HL-60/S4 (cell line): ENCODE measurements around the gene IFNAR2.

Experiments used
- in situ Hi-C: fragments of 300-500 bp; cut with MboI; formaldehyde crosslinking; loops from 2 replicates; pipeline ENCODE4 v1.14.3; 2022; ENCODE audit warnings: low sequenced_read_pairs

Gene IFNAR2

GRCh38 chr21:33229784-33230544 is at the start of gene IFNAR2:
Gene IFNAR2 (plus strand): TSS chr21:33229938. CDS start chr21:33241923, 11,985 bp downstream.
- in situ Hi-C loops: no loop called here

DNA sequence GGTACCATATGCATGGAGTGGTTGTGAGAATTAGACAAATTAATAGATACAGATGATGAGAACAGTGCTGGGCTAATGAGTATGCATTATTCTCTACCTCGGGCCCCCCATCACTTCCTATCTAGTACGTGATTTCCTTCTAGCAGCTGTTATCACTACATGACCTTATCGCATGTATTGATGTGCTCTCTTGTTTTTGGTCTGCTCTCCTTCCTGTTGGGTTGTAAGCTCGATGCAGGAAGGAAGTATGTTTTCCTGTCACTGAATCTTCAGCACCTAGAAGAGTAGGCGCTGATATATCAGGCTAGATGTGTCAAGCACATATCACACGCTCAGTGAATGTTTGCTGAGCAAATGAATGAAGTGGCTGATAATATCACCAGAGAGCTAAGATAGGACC is 43.9 kb upstream of the IFNAR2 start:
- in situ Hi-C loops: loop anchor here (25.0 kb wide), 2 partner anchors 524 to 774 kb away; partner anchors contain the start of gene EVA1C

DNA sequence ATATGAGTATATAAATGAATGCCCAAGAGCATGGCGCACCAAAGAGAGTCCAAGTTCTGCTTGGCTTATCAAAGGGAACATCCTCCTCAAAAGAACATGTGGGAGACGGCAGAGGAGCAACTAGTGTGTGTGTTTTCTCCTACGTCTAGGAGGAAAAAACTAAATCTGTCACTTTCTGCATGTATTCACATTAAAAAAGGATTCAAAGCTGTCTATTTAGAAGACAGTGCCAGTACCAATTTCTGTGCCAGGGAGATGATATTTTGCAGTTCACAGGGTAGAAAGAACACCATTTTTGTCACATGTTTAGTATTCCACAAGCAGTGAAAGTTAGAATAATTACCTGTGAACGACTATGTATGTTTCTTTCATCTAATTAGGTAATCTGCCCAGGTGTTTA is 42.5 kb upstream of the IFNAR2 start:
- in situ Hi-C loops: loop anchor here (25.0 kb wide), 2 partner anchors 525 to 775 kb away; partner anchors contain the start of gene EVA1C

DNA sequence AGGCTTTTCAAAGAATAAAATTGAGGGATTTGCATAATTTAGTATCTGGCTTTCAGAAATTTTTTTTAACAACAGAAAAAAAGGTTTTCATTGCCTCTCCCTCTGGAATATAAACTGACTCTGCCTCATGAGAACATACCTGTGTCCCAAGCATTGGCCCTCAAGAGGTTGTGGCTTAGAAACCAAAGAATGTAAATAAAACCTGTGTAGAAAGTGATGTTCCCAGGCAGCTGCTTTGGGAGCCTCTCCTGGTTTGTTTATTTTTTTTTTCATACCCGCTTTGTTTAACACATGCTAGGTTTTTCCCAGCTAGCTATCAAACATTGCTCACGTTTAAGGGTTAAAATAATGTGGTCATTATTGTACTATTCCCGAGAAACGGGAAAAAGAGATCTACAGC is 40.5 kb upstream of the IFNAR2 start:
- in situ Hi-C loops: loop anchor here (25.0 kb wide), 2 partner anchors 527 to 777 kb away; partner anchors contain the start of gene EVA1C

DNA sequence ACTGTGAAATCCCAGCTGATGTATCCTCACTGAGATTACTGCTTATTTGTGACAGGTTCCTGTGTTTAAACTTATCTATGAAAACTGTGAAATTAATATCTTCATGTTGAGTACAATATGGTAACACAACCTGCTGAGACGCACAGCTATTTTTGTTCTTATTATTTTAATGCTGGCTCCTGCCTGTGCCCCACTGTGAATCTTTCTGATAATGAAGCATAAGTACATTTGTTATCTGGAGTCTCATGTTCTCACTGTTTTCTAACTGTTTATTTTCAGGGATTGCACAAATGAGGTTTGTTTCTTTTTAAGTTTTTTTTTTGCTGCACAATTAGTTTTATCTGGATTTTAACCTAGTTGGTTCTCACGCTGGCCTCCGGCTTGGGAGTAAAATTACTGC is 39.9 kb upstream of the IFNAR2 start:
- in situ Hi-C loops: loop anchor here (10.0 to 25.0 kb wide), 3 partner anchors 355 to 778 kb away; partner anchors contain the start of gene EVA1C

DNA sequence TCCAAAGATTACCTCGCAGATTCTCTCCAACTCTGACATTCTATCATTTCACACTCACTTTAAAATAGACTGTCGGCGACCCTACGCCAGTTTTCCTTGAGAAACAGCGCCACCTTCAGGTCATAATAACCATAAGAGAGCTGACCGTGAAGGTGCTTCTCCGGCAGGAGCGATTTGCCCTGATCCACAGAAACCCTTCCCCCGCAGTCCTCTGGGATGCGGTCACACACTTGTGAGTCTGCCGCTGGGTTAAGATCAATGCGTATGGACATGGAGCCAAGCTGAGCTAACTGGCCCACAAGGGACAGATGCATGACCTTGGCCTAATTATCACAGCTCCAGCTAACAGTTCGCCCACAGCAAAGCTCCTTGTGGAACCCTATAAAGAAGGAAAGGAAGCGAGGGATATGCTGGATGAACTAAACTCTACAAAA is 32.8 kb upstream of the IFNAR2 start:
- in situ Hi-C loops: loop anchor here (5.0 to 25.0 kb wide), 4 partner anchors 245 to 785 kb away; partner anchors contain the start of gene EVA1C

DNA sequence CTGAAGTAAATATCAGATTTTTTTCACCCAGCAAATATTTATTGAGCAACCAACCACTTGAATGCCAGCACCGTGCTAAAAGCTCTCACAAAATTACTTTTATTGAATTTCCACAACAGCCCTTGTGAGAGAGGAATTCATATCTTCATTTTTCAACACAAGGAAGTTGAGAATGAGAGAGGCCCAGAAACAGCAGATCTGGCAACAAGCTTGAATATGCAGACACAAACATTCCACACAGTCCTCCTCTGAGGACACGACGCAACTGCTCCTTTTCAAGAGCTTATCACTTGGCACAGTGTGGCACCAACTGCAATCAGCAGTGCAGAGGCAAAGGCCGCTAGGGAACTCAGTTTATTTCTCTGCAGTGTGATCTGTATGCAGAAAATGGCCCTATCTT is 32.2 kb upstream of the IFNAR2 start:
- in situ Hi-C loops: loop anchor here (5.0 to 25.0 kb wide), 4 partner anchors 245 to 785 kb away; partner anchors contain the start of gene EVA1C

- in situ Hi-C loops: loop anchor here (5.0 to 25.0 kb wide), 4 partner anchors 244 to 786 kb away; partner anchors contain the start of gene EVA1C
Measured at GRCh38 chr21:33198346-33199099, 31.2 kb upstream of the IFNAR2 start.

DNA sequence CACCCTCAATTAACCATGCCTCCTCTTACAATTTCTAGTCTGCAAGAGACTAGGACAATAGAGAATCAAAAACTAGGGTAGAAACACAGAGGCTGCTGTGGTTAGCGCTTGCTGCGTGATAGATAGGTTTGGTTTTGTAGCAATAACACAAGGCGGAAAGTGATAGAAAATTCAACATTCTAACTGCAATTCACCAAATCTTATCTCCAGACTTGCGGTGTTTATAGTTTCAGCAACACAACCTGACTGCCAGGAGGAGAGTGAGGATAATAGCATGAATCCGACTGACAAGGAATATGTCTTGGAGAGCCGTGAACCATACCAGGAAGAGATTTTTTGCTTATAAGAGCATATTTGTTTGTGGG is 30.7 kb upstream of the IFNAR2 start:
- in situ Hi-C loops: loop anchor here (5.0 to 25.0 kb wide), 4 partner anchors 243 to 787 kb away; partner anchors contain the start of gene EVA1C

DNA sequence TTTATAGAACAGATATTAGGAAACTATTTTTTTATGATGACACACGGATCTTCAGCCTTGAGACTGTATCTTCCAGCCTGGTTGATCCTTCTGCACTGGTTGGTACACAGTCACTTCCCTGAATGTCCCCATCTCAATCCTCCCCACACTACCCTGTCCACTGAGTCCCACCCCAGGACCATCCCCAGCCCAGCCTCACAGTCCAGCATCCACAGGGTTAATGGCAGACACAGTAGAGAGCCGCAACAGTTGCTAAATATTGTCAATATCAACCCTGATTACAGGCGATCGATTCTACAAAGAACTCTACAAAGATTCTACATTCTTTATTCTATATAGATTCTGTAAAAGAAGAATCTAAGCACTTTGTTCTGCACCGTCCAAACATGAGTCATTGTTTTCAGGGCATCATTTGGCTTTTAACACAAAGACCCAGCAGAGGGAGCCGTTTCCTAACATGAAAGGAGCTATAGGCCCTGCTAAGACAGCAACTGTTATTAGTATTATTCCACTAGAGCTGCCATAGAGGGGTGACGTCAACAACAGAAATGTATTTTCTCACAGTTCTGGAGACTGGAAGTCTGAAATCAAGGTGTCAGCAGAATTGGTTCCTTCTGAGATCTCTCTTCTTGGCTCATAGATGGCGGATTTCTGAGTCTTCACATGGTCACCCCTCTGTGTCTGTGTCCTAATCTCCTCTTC is 30.1 kb upstream of the IFNAR2 start:
- in situ Hi-C loops: loop anchor here (5.0 to 25.0 kb wide), 4 partner anchors 243 to 787 kb away; partner anchors contain the start of gene EVA1C

DNA sequence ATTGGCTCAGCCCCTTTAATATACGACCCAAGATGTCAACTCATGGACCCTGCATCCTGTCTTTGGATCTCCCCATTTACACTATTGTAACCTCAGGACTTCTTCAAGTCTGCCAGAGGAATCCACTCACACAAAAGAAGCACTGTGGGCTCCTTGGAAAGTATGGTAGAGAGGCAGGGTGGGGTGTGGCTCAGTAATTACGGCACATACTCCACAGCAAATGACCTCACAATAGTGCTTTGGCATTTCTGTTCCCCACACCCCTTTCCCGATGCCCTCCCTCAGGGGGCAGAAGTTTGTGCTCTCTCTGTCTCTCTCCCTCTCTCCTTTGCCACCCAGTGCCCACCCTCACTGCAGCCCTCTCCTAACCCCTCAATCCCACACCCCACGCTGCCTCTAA is 27.8 kb upstream of the IFNAR2 start:
- in situ Hi-C loops: no loop called here

- in situ Hi-C loops: no loop called here
Measured at GRCh38 chr21:33202464-33203363, 27.0 kb upstream of the IFNAR2 start.

DNA sequence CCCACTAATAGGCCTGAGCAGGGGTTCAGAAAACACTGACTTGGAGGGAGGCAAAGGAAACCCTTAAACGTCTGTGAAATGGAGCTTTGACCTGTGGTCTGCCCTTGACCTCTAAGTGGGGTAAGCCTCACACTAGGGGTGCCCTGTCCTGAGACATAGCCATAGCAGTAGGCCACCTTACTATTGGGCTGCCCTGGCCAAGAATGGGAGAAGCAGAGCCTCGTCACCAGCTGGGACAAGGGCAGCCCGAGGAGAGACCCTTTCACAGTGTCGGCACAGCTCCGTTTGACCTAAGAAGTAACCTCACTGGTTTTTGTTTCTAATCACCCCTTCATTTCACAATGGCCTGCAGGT is 26.4 kb upstream of the IFNAR2 start:
- in situ Hi-C loops: no loop called here

GRCh38 chr21:33205476-33205875 is 24.3 kb upstream of the IFNAR2 start:
- in situ Hi-C loops: no loop called here

DNA sequence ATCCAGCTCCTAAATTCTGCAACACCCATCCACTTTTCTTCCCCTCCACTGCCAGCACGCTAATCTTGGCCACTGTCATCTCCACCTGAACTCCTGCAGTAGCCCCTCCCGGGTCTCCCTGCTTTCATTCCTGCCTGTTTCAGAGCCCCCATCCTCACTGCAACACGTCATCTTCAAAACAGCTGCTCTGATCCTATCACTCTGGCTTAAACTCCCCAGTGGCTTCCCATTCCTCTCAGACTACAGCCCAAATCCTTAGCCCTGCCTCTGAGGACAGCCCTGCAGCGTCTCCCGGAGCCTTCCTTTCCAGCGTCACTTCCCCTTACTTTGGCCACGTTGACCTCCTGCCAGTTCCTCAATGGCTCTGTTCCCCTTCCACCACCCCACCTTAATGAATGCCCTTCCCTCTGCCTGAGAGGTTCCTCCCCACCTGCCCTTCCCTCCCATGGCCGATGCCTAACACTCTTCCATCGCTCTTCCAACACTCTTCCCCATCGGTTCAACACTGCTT is 22.9 kb upstream of the IFNAR2 start:
- in situ Hi-C loops: no loop called here

GRCh38 chr21:33207449-33208149 is 22.1 kb upstream of the IFNAR2 start:
- in situ Hi-C loops: no loop called here

DNA sequence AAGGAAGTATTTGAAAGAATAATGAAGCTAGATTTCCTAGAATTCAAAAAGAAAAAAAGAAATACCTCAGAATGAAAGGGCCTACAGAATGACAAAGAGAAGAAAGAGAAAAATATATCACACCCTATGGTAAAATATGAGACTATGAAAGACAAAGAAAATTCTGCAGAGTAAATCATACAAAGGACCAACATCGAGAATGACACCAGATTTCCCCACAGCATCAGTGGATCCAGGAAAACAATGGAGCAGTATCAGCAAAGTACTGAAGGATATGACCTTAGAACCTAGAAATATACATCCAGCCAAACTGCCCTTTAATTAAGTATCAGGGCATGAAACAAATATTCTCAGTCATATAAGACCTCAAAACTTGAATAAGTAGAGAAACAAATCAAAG is 21.2 kb upstream of the IFNAR2 start:
- in situ Hi-C loops: no loop called here

DNA sequence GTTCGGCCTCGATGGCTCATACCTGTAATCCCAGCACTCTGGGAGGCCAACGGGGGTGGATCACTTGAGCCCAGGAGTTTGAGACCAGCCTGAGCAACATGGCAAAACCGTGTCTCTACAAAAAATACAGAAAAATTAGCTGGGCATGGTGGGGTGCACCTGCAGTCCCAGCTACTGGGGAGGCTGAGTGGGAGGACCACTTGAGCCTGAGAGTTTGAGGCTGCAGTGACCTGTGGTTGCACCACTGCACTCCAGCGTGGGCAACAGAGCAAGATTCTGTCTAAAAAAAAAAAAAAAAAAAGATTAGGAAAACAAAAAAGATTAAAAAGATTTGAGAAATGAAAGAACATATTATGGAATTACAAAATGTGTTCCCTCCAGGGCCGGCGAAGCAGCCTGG is 18.4 kb upstream of the IFNAR2 start:
- in situ Hi-C loops: no loop called here

- in situ Hi-C loops: no loop called here
Measured at GRCh38 chr21:33211732-33212131, 18.0 kb upstream of the IFNAR2 start.
